Activated naive CD4-positive, alpha-beta T cell (primary cell): ENCODE data around the gene EVA1C.
"Not testable (repeated sequence)": the region's sequence is repeated elsewhere in the genome, so short reads cannot be mapped to it uniquely, and the experiment has no call there.

ENCODE experiments used
- DNase-seq, 4 experiments: peaks; one replicate each; lab custom pipeline; 2025; lab: John Stamatoyannopoulos, UW

EVA1C gene

GRCh38 chr21:32412162-32413014 lies at the start of gene EVA1C:
Gene EVA1C (plus strand): TSS chr21:32412706. CDS start chr21:32412854, 148 bp downstream.
- peak; percentile 31 to 67 (median 50) for DNase-seq

- DNase-seq: no peak
Measured at GRCh38 chr21:32364387-32364786, 48.1 kb upstream of the EVA1C start.

- DNase-seq: no peak
Measured at GRCh38 chr21:32364796-32365195, 47.7 kb upstream of the EVA1C start.

- DNase-seq: no peak
Measured at GRCh38 chr21:32366191-32366590, 46.3 kb upstream of the EVA1C start.

- no peak for DNase-seq
Measured at GRCh38 chr21:32367158-32367557, 45.3 kb upstream of the EVA1C start.

GRCh38 chr21:32368386-32368785 lies 44.1 kb upstream of the EVA1C start:
- DNase-seq: no peak

GRCh38 chr21:32368961-32369360 lies 43.5 kb upstream of the EVA1C start:
- DNase-seq: not testable (repeated sequence)

- no peak for DNase-seq
Measured at GRCh38 chr21:32370998-32371766, 41.3 kb upstream of the EVA1C start.

- DNase-seq: no peak
Measured at GRCh38 chr21:32371913-32372314, 40.6 kb upstream of the EVA1C start.

GRCh38 chr21:32372755-32373154 lies 39.8 kb upstream of the EVA1C start:
- no peak for DNase-seq

- no peak for DNase-seq
Measured at GRCh38 chr21:32377506-32377905, 35.0 kb upstream of the EVA1C start.

- DNase-seq: no peak
Measured at GRCh38 chr21:32377991-32378390, 34.5 kb upstream of the EVA1C start.

GRCh38 chr21:32378956-32379355 lies 33.5 kb upstream of the EVA1C start:
- DNase-seq: no peak

- DNase-seq: no peak
Measured at GRCh38 chr21:32380940-32381339, 31.6 kb upstream of the EVA1C start.

GRCh38 chr21:32381571-32381970 lies 30.9 kb upstream of the EVA1C start:
- DNase-seq: no peak

GRCh38 chr21:32382108-32382644 lies 30.3 kb upstream of the EVA1C start:
- DNase-seq: no peak

- DNase-seq: no peak
Measured at GRCh38 chr21:32383812-32384211, 28.7 kb upstream of the EVA1C start.

- DNase-seq: no peak
Measured at GRCh38 chr21:32386195-32386870, 26.2 kb upstream of the EVA1C start.

GRCh38 chr21:32387151-32387550 lies 25.4 kb upstream of the EVA1C start:
- no peak for DNase-seq

GRCh38 chr21:32388306-32388705 lies 24.2 kb upstream of the EVA1C start:
- no peak for DNase-seq

GRCh38 chr21:32389337-32390015 lies 23.0 kb upstream of the EVA1C start:
- DNase-seq: no peak
